ENCODE data around the gene PTPRT. TPM values are rescaled to one million over a fixed set of nuclear protein-coding genes. Genes with fewer than 3 reads are reported as not detected.

PTPRT gene
- total RNA-seq, 2 experiments from 2014 or later: not detected

- ChIA-PET CTCF (no interaction called here), POLR2A (no interaction called here)
- Mint-ChIP-seq H3K27ac (no peak overlapping the region), H3K36me3 (ENCODE audit: low read depth) (no peaks in the 10 kb centered on the region), H3K4me1 (ENCODE audit: low read depth) (no peaks in the 10 kb centered on the region), H3K9me3 (no peaks in the 10 kb centered on the region), H3K4me3 (no peak overlapping the region), H3K27me3 (no peaks in the 10 kb centered on the region)
- ATAC-seq (no peak), DNase-seq (no peak)
- no peak for TF ChIP-seq CTCF (IDR thresholded peaks at IDR 0.05)
- intact Hi-C loops (cut with micrococcal nuclease): no loop called here
Observed at GRCh38 chr20:42361402-42361970, 828.2 kb downstream of the PTPRT start.

GRCh38 chr20:42360621-42361020 is 829.1 kb downstream of the PTPRT start:
- intact Hi-C loops (cut with micrococcal nuclease): no loop called here
- no peak for TF ChIP-seq CTCF (IDR thresholded peaks at IDR 0.05)

GRCh38 chr20:42359617-42360016 is 830.1 kb downstream of the PTPRT start:
- DNase-seq: no peak
- POLR2A ChIA-PET: no interaction called here
- CTCF ChIA-PET: no interaction called here
- Mint-ChIP-seq H3K4me3 (no peak overlapping the region), H3K4me1 (ENCODE audit: low read depth) (no peaks in the 10 kb centered on the region), H3K27me3 (no peaks in the 10 kb centered on the region), H3K9me3 (no peaks in the 10 kb centered on the region), H3K27ac (no peak overlapping the region), H3K36me3 (ENCODE audit: low read depth) (no peaks in the 10 kb centered on the region)
- no peak for ATAC-seq
- TF ChIP-seq CTCF (IDR thresholded peaks at IDR 0.05): no peak
- intact Hi-C loops (cut with micrococcal nuclease): no loop called here

More at GRCh38 chr20:42360621-42361020, 829.1 kb downstream of the PTPRT start:
- Mint-ChIP-seq H3K36me3 (ENCODE audit: low read depth) (no peaks in the 10 kb centered on the region), H3K4me3 (no peak overlapping the region), H3K9me3 (no peaks in the 10 kb centered on the region), H3K27ac (no peak overlapping the region), H3K4me1 (ENCODE audit: low read depth) (no peaks in the 10 kb centered on the region), H3K27me3 (no peaks in the 10 kb centered on the region)
- CTCF ChIA-PET: no interaction called here
- DNase-seq: no peak
- ATAC-seq: no peak
- POLR2A ChIA-PET: no interaction called here

- H3K4me3 Mint-ChIP-seq: no peak overlapping the region
- no peak overlapping the region for H3K27ac Mint-ChIP-seq
- POLR2A ChIA-PET: no interaction called here
- DNase-seq (no peak), ATAC-seq (no peak)
- no peaks in the 10 kb centered on the region for H3K36me3 Mint-ChIP-seq (ENCODE audit: low read depth)
- no peaks in the 10 kb centered on the region for H3K27me3 Mint-ChIP-seq
- no peak for TF ChIP-seq CTCF (IDR thresholded peaks at IDR 0.05)
- no peaks in the 10 kb centered on the region for H3K4me1 Mint-ChIP-seq (ENCODE audit: low read depth)
- no peaks in the 10 kb centered on the region for H3K9me3 Mint-ChIP-seq
- intact Hi-C loops (cut with micrococcal nuclease): no loop called here
- CTCF ChIA-PET: no interaction called here
Observed at GRCh38 chr20:42352096-42352495, 837.6 kb downstream of the PTPRT start.

DNA sequence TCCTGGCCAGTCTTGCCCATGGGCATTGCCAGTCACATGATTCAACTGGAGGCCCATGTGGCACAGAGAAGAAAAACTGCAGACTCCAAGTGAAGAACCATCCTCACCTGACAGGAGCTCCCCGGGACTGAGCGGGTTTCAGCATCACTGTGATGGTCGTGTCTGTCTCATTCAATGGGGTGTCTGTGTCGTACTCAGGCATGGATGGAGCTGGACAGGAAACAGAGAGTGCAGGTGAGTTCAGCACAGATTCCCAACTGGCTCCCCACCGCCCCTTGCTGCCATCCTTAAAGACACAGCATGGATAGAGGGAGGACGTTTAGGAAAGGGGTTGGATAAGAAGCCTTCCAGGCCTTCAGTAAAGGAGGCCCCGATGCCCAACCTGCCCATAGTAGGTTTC is 839.2 kb downstream of the PTPRT start:
- no peaks in the 10 kb centered on the region for H3K27me3 Mint-ChIP-seq
- CTCF ChIA-PET: no interaction called here
- no peaks in the 10 kb centered on the region for H3K9me3 Mint-ChIP-seq
- intact Hi-C loops (cut with micrococcal nuclease): no loop called here
- no peak for ATAC-seq
- POLR2A ChIA-PET: no interaction called here
- no peaks in the 10 kb centered on the region for H3K36me3 Mint-ChIP-seq (ENCODE audit: low read depth)
- H3K27ac Mint-ChIP-seq: no peak overlapping the region
- no peak overlapping the region for H3K4me3 Mint-ChIP-seq
- DNase-seq: no peak
- no peaks in the 10 kb centered on the region for H3K4me1 Mint-ChIP-seq (ENCODE audit: low read depth)
- no peak for TF ChIP-seq CTCF (IDR thresholded peaks at IDR 0.05)

All from activated CD8-positive, alpha-beta T cell treated with anti-CD3 and anti-CD28 coated beads for 36 hours (primary cell).